GM20000 (cell line): ENCODE data around the gene PRKCZ.

Experiments used
- DNase-seq: peaks from one replicate; pipeline ENCODE4 v3.0.0; 2012; ENCODE audit warnings: low spot score
- TF ChIP-seq, protein P1 (sequence below): IDR thresholded peaks from 2 replicates; pipeline ENCODE4 v1.5.1; 2012; ENCODE audit warnings: mild to moderate bottlenecking, control low read depth; ENCODE audit errors: extremely low read depth, missing control alignments

PRKCZ gene

DNA sequence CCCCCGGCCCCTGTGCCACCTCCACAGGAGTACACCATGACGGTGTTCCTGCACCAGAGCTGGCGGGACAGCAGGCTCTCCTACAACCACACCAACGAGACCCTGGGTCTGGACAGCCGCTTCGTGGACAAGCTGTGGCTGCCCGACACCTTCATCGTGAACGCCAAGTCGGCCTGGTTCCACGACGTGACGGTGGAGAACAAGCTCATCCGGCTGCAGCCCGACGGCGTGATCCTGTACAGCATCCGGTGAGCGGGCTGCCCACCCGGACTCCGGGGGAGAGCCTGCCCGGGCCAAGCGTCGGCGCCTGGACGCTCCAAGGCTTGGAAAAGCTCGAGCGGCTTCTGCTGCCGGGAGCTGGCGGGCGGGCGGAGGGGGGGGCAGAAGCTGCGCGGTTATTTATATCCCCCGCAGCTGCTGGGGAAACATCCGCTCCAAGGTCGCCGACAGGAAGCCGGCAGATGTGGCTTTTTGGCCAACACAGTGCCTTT, 24.7 kb upstream of the PRKCZ start:
- TF ChIP-seq, protein P1, sequence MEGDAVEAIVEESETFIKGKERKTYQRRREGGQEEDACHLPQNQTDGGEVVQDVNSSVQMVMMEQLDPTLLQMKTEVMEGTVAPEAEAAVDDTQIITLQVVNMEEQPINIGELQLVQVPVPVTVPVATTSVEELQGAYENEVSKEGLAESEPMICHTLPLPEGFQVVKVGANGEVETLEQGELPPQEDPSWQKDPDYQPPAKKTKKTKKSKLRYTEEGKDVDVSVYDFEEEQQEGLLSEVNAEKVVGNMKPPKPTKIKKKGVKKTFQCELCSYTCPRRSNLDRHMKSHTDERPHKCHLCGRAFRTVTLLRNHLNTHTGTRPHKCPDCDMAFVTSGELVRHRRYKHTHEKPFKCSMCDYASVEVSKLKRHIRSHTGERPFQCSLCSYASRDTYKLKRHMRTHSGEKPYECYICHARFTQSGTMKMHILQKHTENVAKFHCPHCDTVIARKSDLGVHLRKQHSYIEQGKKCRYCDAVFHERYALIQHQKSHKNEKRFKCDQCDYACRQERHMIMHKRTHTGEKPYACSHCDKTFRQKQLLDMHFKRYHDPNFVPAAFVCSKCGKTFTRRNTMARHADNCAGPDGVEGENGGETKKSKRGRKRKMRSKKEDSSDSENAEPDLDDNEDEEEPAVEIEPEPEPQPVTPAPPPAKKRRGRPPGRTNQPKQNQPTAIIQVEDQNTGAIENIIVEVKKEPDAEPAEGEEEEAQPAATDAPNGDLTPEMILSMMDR = no peak
- DNase-seq = no peak

DNA sequence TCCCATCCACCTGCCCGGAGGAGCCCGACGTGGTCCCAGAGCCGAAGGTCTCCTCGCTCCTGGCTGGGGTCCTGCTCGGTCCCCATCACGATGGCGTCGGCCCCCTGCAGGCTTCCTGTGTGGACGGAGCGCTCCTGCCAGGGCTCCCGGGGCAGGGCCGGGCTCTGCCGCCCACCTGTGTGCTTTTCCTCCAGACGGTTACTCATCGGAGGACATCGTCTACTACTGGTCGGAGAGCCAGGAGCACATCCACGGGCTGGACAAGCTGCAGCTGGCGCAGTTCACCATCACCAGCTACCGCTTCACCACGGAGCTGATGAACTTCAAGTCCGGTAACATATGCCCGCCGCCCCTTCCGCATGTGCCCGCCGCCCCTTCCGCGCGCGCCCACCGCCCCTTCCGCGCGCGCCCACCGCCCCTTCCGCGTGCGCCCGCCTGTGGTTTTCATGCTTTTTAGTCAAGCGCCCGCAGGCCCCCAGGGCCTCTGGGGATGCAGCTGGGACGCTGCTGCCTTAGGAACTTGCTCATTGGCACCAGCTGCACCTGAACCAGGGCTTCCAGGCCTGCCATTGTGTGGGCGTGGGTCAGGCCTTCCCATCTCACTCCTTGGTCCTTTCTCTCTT, 22.1 kb upstream of the PRKCZ start:
- no peak for DNase-seq
- TF ChIP-seq, protein P1 = no peak

DNA sequence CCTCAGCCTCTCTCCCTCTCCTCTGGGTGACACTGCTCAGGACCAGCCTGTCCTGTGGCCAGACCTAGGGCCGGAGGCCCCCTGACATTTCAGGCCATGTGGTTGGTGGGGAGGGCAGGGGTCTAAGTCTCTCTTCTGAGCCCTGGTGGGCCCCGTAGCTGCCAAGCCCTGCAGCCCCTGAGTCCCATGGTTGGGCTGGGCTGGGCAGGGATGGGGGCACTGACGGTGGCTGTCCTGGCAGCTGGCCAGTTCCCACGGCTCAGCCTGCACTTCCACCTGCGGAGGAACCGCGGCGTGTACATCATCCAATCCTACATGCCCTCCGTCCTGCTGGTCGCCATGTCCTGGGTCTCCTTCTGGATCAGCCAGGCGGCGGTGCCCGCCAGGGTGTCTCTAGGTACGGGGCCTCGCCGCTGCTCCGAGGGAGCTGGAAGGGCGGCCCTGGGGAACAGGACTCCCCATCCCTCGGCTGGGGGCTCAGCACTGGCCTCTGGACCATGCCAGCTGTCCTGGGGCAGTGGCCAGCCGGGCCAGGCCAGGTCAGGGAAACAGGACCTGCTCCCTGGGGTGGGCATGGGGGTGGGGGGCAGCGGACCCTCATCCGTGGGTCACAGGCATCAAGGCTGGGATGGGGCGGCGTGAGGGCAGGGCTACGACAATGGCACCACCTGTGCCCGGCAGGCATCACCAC, 21.2 kb upstream of the PRKCZ start:
- TF ChIP-seq, protein P1 = no peak
- DNase-seq = no peak

DNA sequence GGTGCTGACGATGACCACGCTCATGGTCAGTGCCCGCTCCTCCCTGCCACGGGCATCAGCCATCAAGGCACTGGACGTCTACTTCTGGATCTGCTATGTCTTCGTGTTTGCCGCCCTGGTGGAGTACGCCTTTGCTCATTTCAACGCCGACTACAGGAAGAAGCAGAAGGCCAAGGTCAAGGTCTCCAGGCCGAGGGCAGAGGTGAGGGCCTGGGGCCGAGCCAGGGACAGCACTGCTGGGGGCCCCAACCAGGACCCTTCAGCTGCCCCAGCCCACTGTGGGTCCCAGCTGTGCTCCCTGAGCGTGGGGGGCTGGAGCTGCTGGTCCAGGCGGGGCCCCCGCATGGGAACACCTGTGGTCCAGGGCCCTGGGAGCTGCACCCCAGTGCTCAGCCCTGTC, 20.6 kb upstream of the PRKCZ start:
- TF ChIP-seq, protein P1 = no peak
- no peak for DNase-seq

DNA sequence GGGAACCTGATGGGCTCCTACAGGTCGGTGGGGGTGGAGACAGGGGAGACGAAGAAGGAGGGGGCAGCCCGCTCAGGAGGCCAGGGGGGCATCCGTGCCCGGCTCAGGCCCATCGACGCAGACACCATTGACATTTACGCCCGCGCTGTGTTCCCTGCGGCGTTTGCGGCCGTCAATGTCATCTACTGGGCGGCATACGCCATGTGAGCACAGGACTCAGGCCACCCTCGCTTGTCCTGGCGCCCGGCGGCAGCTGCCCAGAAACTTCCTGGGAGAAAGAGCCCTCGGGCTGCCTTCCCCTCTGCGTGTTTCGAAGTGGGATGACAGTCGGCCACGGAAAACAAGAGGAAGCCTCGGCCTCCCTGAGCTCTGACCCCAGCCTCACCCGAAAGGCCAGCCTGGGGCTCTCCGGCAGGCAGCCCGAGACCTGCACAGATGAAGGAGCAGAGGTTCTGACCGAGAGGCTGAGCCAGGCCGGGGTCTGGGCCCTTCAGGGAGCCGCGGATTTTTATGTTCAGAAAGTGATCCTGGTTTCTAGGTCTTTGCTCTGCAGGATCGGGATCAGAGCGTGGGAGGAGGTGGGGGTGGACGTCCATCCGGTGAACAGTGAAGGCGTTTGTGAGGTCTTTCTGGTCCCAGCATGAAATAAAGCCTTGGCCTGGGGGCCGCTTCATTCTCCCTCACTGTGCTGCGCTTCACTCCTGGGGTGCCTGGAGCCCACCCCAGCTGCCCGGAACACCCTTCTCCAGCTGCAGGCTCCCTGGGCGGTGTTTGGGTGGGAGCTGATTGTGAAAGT, 19.9 kb upstream of the PRKCZ start:
- TF ChIP-seq, protein P1 = no peak
- DNase-seq = no peak

DNA sequence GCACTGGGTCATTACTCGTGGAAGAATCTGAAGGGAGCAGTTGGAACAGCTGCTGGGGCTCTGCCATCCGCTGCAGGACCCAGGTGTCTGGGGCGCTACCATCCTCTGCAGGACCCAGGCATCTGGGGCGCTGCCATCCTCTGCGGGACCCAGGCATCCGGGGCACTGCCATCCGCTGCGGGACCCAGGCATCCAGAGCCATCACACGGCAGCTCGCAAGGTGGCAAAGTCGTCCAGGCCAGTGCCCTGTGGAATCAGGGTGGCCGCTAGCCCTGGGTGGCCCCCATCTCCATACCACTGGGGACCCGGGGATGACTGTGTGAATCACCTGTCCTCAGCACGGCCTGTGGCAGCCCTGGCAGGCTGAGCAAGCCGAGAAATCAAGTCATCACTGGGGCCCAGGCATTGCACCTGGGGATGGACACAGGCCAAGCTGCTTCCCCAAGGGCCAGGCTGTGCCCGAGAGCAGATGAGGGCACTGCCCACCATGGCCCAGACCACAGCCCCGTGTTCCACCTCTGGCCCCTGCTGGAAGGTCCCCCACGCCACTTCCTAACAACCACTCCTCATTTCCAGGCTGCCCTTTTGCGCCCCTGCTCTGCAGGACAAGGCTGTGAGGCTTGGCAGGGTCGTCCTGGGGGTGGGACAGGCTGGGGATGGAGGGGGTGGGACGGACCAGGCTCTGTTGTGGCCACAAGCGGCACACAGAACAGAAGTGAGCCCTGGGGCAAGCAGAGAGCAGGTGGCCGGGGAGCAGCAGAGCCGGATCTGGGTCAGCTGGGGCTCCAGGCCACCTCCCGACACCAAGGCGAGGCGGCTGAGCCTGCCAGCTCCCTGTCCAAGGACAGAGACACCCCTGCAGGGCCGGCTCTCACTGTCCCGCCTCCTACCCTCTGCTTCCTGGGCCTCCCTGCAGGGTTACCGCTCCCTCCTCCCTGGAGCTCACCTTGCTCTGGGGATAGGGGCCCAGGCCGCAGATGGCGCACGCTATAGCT, 18.4 kb upstream of the PRKCZ start:
- TF ChIP-seq, protein P1 = no peak
- no peak for DNase-seq
